ENCODE data around the gene BCL2. TPM values are rescaled to one million over a fixed set of nuclear protein-coding genes. Genes with fewer than 3 reads are reported as not detected.

Gene BCL2
- total RNA-seq, 1 donor = 78.2 TPM

GRCh38 chr18:63148449-63149301 lies 170.9 kb downstream of the BCL2 start:
- no peaks in the 10 kb centered on the region for H3K9me3 ChIP-seq (ENCODE audit: low read depth, low read length)
- peaks cover 22% of the 10 kb centered on the region for H3K4me1 ChIP-seq (ENCODE audit: insufficient read depth, low read length)
- no peak overlapping the region for H3K4me3 ChIP-seq (ENCODE audit: low read length)
- no peaks in the 10 kb centered on the region for H3K27me3 ChIP-seq (ENCODE audit: insufficient read depth, low read length)

DNA sequence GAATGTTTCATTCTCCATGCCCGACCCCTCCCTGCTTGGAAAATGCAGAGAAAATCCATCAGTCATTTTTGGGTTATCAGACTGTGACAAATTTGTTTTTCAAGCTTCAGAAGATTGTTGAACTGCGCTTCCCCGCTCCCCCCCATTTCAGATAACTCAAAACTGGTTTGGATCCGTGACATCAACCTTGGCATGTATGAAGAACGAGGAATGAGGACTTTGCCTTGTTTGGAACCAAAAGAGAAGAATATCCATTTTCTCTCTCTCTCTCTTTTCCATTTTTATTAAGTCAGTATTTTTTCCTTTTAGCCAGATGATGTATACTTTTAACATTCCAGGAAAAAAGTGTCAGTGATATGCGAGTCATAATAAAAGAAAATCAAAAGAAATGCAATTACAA lies 171.6 kb downstream of the BCL2 start:
- no peak overlapping the region for H3K4me3 ChIP-seq (ENCODE audit: low read length)

GRCh38 chr18:63146828-63147409 lies 172.7 kb downstream of the BCL2 start:
- H3K27me3 ChIP-seq (ENCODE audit: insufficient read depth, low read length) = no peaks in the 10 kb centered on the region
- peaks cover 30% of the 10 kb centered on the region for H3K4me1 ChIP-seq (ENCODE audit: insufficient read depth, low read length)
- no peaks in the 10 kb centered on the region for H3K9me3 ChIP-seq (ENCODE audit: low read depth, low read length)
- no peak overlapping the region for H3K4me3 ChIP-seq (ENCODE audit: low read length)

More for the DNA sequence above, 171.6 kb downstream of the BCL2 start:
- Histone ChIP-seq H3K4me1 (ENCODE audit: insufficient read depth, low read length) (peaks cover 27% of the 10 kb centered on the region), H3K9me3 (ENCODE audit: low read depth, low read length) (no peaks in the 10 kb centered on the region), H3K27me3 (ENCODE audit: insufficient read depth, low read length) (no peaks in the 10 kb centered on the region)

DNA sequence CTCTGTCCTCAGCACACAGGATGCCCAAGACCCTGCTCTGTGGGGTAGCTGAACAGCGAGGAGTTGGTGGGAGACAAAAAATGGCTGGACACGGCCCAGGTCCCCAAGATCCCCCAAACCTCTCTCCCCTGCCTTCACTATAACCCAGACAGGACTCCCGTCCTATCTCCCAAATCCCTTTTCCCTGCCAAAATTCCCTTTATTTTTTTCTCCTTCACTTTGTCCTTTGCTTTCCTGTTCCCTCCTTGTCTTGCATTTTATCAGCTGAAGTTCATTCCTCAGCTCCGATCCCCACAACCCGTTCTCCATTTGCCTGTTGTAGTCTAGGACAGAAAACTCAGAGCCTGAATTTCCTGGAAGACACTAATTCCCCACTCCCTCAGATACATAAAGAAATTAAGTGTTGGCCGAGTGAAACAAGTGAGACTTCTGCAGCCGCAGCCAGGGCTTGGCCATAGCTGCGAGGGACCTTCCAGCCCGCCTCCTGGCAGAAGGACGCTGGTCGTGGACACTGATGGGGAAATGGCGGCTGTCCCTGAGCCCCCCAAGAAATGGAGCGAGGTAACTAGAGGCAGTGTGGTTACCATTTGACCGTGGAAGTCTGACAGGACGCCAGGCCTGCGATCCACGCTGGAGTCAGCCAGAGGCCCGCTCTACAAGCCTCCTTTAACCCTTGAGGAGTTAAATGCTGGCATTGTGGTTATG lies 173.6 kb downstream of the BCL2 start:
- H3K9me3 ChIP-seq (ENCODE audit: low read depth, low read length) = no peaks in the 10 kb centered on the region
- H3K27me3 ChIP-seq (ENCODE audit: insufficient read depth, low read length) = no peaks in the 10 kb centered on the region
- peaks cover 33% of the 10 kb centered on the region for H3K4me1 ChIP-seq (ENCODE audit: insufficient read depth, low read length)
- no peak overlapping the region for H3K4me3 ChIP-seq (ENCODE audit: low read length)

- H3K4me1 ChIP-seq (ENCODE audit: insufficient read depth, low read length) = peaks cover 32% of the 10 kb centered on the region
- no peak overlapping the region for H3K4me3 ChIP-seq (ENCODE audit: low read length)
- H3K27me3 ChIP-seq (ENCODE audit: insufficient read depth, low read length) = no peaks in the 10 kb centered on the region
- H3K9me3 ChIP-seq (ENCODE audit: low read depth, low read length) = no peaks in the 10 kb centered on the region
Measured at GRCh38 chr18:63145166-63145850, 174.3 kb downstream of the BCL2 start.

DNA sequence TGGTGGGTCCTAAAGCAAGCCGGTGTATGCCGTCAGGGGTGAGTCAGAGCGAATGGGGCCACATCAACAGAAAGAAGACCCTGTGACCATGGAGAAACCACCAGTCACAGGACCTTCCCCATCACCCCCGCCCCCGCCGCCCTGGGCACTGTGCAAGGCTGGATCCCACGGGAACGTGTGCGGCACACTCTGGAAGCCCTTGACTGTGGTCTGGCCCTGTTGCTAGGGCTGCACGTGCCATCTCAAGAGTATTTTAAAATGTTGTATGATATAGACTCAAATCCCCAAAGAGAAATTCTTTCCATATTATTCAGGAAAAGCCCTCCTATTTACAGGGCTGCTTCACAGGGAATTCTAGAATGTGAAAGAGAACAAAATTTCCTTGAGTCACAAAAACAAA lies 174.8 kb downstream of the BCL2 start:
- Histone ChIP-seq H3K4me3 (ENCODE audit: low read length) (no peak overlapping the region), H3K4me1 (ENCODE audit: insufficient read depth, low read length) (peaks cover 35% of the 10 kb centered on the region), H3K9me3 (ENCODE audit: low read depth, low read length) (no peaks in the 10 kb centered on the region), H3K27me3 (ENCODE audit: insufficient read depth, low read length) (no peaks in the 10 kb centered on the region)

GRCh38 chr18:63143330-63143771 lies 176.2 kb downstream of the BCL2 start:
- Histone ChIP-seq H3K4me3 (ENCODE audit: low read length) (no peak overlapping the region), H3K27me3 (ENCODE audit: insufficient read depth, low read length) (no peaks in the 10 kb centered on the region), H3K4me1 (ENCODE audit: insufficient read depth, low read length) (peaks cover 49% of the 10 kb centered on the region)

GRCh38 chr18:63142594-63143225 lies 176.9 kb downstream of the BCL2 start:
- peaks cover 56% of the 10 kb centered on the region for H3K4me1 ChIP-seq (ENCODE audit: insufficient read depth, low read length)

More at GRCh38 chr18:63143330-63143771, 176.2 kb downstream of the BCL2 start:
- no peaks in the 10 kb centered on the region for H3K9me3 ChIP-seq (ENCODE audit: low read depth, low read length)

DNA sequence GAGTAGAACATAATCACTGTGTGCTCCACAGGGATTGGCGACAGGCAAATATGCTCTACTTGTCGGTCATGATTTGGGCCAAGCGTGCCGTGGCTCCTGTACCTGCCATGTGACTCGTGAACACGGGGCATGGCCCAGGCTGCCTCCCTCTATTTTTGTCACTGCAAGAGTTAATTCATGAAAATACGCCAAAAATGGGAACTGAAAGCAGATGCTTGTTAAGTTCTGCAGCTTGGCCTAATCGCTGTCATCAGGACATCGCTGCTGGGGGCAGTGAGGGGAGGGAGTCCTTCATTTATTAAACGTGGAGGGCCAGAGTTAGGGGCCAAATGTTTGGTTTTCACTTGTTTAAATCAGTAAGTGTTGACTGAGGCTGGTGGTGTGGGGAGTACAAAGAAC lies 177.8 kb downstream of the BCL2 start:
- peaks cover 58% of the 10 kb centered on the region for H3K4me1 ChIP-seq (ENCODE audit: insufficient read depth, low read length)
- no peak overlapping the region for H3K4me3 ChIP-seq (ENCODE audit: low read length)
- H3K27me3 ChIP-seq (ENCODE audit: insufficient read depth, low read length) = no peaks in the 10 kb centered on the region
- no peaks in the 10 kb centered on the region for H3K9me3 ChIP-seq (ENCODE audit: low read depth, low read length)

More at GRCh38 chr18:63142594-63143225, 176.9 kb downstream of the BCL2 start:
- H3K4me3 ChIP-seq (ENCODE audit: low read length) = no peak overlapping the region
- no peaks in the 10 kb centered on the region for H3K27me3 ChIP-seq (ENCODE audit: insufficient read depth, low read length)
- no peaks in the 10 kb centered on the region for H3K9me3 ChIP-seq (ENCODE audit: low read depth, low read length)

DNA sequence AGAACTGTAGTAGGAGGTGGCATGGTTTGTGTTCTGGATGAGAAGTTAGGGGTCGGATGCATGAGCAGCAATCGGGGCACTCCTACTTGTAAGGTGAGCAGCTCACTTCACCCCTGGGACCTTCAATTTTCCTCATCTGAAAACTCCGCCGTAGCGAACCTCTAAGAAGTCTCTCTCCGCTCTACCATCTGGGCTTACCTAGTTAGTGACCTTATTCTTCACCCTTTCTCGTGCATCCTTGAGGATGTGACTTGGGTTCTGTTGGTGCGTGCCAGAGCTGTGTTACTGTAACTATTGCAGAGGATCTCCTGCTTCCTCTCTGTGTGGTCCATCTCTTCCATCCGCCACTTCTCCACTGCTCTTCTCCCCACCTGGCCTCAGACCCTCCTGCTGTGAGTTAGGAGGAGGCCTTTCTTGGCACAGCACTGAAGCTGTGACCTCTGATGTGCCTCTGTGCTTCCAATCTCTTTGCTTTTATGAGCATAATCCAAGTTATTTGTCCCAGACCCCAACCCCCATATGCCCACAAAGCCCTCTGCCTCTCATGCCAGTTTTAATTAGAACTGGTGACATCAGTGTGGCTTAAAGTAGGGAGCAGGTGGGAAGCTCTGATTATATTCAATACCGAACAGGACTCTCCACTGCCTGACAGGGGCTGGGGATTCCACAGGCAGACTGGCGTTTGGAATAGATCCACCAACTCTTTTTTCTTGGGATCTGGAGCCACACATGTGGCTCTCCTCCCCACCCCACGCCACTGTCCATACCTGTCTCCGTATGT lies 178.4 kb downstream of the BCL2 start:
- no peak overlapping the region for H3K4me3 ChIP-seq (ENCODE audit: low read length)

DNA sequence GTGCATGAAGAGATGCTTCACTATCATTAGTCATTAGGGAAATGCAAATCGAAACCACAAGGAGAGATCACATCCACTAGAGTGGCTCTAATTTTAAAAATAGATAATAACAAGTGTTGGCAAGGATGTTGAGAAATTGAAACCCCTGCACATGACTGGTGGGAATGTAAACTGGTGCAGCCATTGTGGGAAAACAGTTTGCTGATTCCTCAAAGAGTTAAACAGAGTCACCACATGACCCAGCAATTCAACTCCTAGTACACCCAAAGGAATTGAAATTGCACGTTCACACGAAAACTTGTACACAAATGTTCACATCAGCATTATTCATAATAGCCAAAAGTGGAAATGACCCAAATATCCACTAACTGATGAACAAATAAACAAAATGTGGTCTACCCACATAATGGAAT lies 179.5 kb downstream of the BCL2 start:
- Histone ChIP-seq H3K4me3 (ENCODE audit: low read length) (no peak overlapping the region), H3K9me3 (ENCODE audit: low read depth, low read length) (no peaks in the 10 kb centered on the region), H3K27me3 (ENCODE audit: insufficient read depth, low read length) (no peaks in the 10 kb centered on the region), H3K4me1 (ENCODE audit: insufficient read depth, low read length) (peaks cover 58% of the 10 kb centered on the region)

More for the DNA sequence above, 178.4 kb downstream of the BCL2 start:
- H3K9me3 ChIP-seq (ENCODE audit: low read depth, low read length) = no peaks in the 10 kb centered on the region
- H3K27me3 ChIP-seq (ENCODE audit: insufficient read depth, low read length) = no peaks in the 10 kb centered on the region
- peaks cover 58% of the 10 kb centered on the region for H3K4me1 ChIP-seq (ENCODE audit: insufficient read depth, low read length)

DNA sequence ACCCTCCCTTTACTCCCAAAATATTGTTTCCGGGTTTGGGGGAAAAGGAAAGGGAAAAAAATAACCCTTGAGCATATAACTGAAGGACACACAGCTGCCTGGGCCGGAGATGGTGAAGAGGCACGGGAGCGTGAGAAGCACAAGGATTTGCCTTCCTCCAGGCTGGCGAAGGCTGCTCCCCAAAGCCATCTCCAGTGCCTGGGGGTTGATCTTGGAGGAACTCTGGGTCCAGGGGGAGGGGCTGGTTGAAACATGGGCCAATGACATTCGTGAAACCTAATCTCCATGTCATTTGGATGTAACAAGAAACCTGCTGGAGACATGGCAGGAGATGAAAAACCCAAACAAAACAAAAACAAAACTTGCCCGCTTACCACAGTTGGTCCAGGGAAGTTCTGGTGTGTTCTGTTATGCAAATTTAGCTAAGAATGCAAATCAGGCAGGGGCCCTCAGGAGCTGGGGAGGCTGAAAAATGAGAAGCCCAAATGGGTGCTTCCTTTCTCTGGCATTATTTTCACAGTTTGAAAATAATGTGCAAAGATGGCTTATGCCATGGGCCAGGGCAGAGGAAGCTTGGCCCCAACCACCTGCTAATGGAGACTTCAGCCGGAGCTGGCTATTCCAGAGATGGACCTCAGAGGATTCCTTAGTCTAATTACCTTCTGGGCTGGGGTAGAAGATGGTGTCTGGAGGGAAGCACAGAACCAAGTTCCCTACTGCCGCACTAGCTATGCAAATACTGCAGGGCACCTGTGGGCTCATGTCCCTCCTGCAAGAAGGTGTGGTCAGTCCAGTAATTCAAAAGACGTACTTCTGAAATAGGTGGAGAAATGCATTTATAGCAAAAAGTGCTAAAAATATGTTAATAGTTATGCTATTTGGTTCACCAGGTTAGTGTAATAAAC lies 180.9 kb downstream of the BCL2 start:
- Histone ChIP-seq H3K4me3 (ENCODE audit: low read length) (peak overlapping the region; percentile 21), H3K9me3 (ENCODE audit: low read depth, low read length) (no peaks in the 10 kb centered on the region), H3K4me1 (ENCODE audit: insufficient read depth, low read length) (peaks cover 54% of the 10 kb centered on the region), H3K27me3 (ENCODE audit: insufficient read depth, low read length) (no peaks in the 10 kb centered on the region)

GRCh38 chr18:63137999-63138435 lies 181.6 kb downstream of the BCL2 start:
- peak overlapping the region; percentile 21 for H3K4me3 ChIP-seq (ENCODE audit: low read length)

More at GRCh38 chr18:63137999-63138435, 181.6 kb downstream of the BCL2 start:
- Histone ChIP-seq H3K9me3 (ENCODE audit: low read depth, low read length) (no peaks in the 10 kb centered on the region), H3K27me3 (ENCODE audit: insufficient read depth, low read length) (no peaks in the 10 kb centered on the region), H3K4me1 (ENCODE audit: insufficient read depth, low read length) (peaks cover 48% of the 10 kb centered on the region)
